ENCODE data around the gene TFEB. TPM values are rescaled to one million over a fixed set of nuclear protein-coding genes. Genes with fewer than 3 reads are reported as not detected.

Gene TFEB
- total and polyA plus RNA-seq, 10 of the 15 experiments (the other 5 are each of a cell fraction or from before 2014, with no cell fraction given), result 0.84 to 108 (median 60.8) TPM

- TF ChIP-seq REST (IDR thresholded peaks at IDR 0.05; ENCODE audit: low read depth, low read length), result no peak
- no peak for TF ChIP-seq KAT2A (conservative IDR thresholded peaks at IDR 0.05; ENCODE audit: control insufficient read depth, low read depth, low read length)
- no peak for TF ChIP-seq CBX5 (IDR thresholded peaks at IDR 0.05; ENCODE audit: low read depth)
- no peak for TF ChIP-seq ELK1 (IDR thresholded peaks at IDR 0.05; ENCODE audit: low read depth, low read length)
- no peak for TF ChIP-seq BMI1 (IDR thresholded peaks at IDR 0.05; ENCODE audit: borderline replicate concordance)
These were observed 98.6 kb downstream of the TFEB start (continued) for GRCh38 chr6:41636833-41637193.

- H4K20me1 ChIP-seq (ENCODE audit: control insufficient read depth, insufficient read depth), result no peaks in the 10 kb centered on the region
- DNase-seq (ENCODE audit: low read depth, low spot score) (no peak), ATAC-seq (no peak), FAIRE-seq (no peak)
- SMC1A ChIA-PET (ENCODE audit: uncharacterized antibody, unreplicated experiment), result no interaction called here
- no peak overlapping the region for H3K4me2 ChIP-seq (ENCODE audit: control insufficient read depth, insufficient read depth)
- no peak overlapping the region for H3K27ac ChIP-seq (ENCODE audit: control insufficient read depth, insufficient read depth)
- CTCF ChIA-PET, result no interaction called here
- H3K79me2 ChIP-seq (ENCODE audit: control insufficient read depth, insufficient read depth, low read length), result no peaks in the 10 kb centered on the region
- no peak overlapping the region for H3K9ac ChIP-seq (ENCODE audit: control insufficient read depth, insufficient read depth, low read length)
- no peaks in the 10 kb centered on the region for H3K36me3 ChIP-seq (ENCODE audit: control insufficient read depth in 2 of 2, insufficient read depth in 2 of 2, low read length in 1 of 2)
- 43% methylated on average over 6 of the region's 6 CpGs for WGBS (ENCODE audit: insufficient coverage, insufficient replicate concordance, low lambda C conversion rate, missing lambda C conversion rate)
- RAD21 ChIA-PET (ENCODE audit: unreplicated experiment), result no interaction called here
- H3K4me3 ChIP-seq, result no peak overlapping the region
- POLR2A ChIA-PET, result no interaction called here
- TF ChIP-seq IRF5 (IDR thresholded peaks at IDR 0.05; ENCODE audit: borderline replicate concordance) (no peak), KAT2A (conservative IDR thresholded peaks at IDR 0.05; ENCODE audit: control insufficient read depth, low read depth, low read length) (no peak), ELK1 (IDR thresholded peaks at IDR 0.05; ENCODE audit: low read depth, low read length) (no peak), RUNX3 (IDR thresholded peaks at IDR 0.05; ENCODE audit: low read length) (no peak), SMC3 (IDR thresholded peaks at IDR 0.05; ENCODE audit: borderline replicate concordance, low read length) (no peak), SRF (IDR thresholded peaks at IDR 0.05; ENCODE audit: low read depth in 2 of 2, low read length in 2 of 2) (no peak), ATF3 (IDR thresholded peaks at IDR 0.05; ENCODE audit: borderline replicate concordance, extremely low read depth, low read depth, low read length) (no peak)
- H3K27me3 ChIP-seq (replicated peaks in 1 of 2; ENCODE audit: control insufficient read depth in 2 of 2, insufficient read depth in 2 of 2, low read length in 1 of 2), result peaks cover 9 to 18% of the 10 kb centered on the region in 2 experiments
- intact Hi-C loops (cut with micrococcal nuclease; ENCODE audit: unreplicated experiment), result no loop called here
- in situ Hi-C loops (cut with MboI), result no loop called here
- H3K4me1 ChIP-seq (ENCODE audit: control insufficient read depth, insufficient read depth, low read length), result no peaks in the 10 kb centered on the region
- H2AFZ ChIP-seq (ENCODE audit: control insufficient read depth, low read depth, low read length), result no peak overlapping the region
- no TSS peak for BruUV-seq (replicated peaks)
- no peaks in the 10 kb centered on the region for H3K9me3 ChIP-seq (replicated peaks; ENCODE audit: control insufficient read depth, insufficient read depth, low read length)
These were observed 100.0 kb downstream of the TFEB start for GRCh38 chr6:41635365-41635764.

All from GM12878 (cell line).